Vagina (tissue), 2 donors: Measurements from ENCODE around the gene MCTP2. TPM values are rescaled to one million over a fixed set of nuclear protein-coding genes. Genes with fewer than 3 reads are reported as not detected.

Experiments
- DNase-seq, 2 donors: peaks; one replicate each; pipeline ENCODE4 v3.0.0-alpha.2; 2017; ENCODE audit errors: extremely low spot score in 2 of 2
- H3K27ac ChIP-seq: fragments of 200-600 bp; sonication (generic); one replicate; pipeline ENCODE4 v1.5.1; 2019
- H3K27me3 ChIP-seq: fragments of 200-600 bp; sonication (generic); one replicate; pipeline ENCODE4 v1.5.1; 2019
- H3K36me3 ChIP-seq, 2 donors: fragments of 200-600 bp; sonication (generic); one replicate each; pipeline ENCODE4 v1.5.1; 2017 to 2019
- H3K4me1 ChIP-seq: fragments of 200-600 bp; sonication (generic); one replicate; pipeline ENCODE4 v1.5.1; 2019
- H3K4me3 ChIP-seq, 2 donors: fragments of 200-600 bp; sonication (generic); 1 replicate in 1 of 2; 2 replicates in 1 of 2; pipeline ENCODE4 v1.5.1; 2016 to 2019
- H3K9me3 ChIP-seq: fragments of 200-600 bp; sonication (generic); one replicate; pipeline ENCODE4 v1.5.1; 2019
- POLR2A ChIP-seq, 2 donors: fragments of 450-650 bp; IDR thresholded peaks; one replicate each; pipeline ENCODE4 v1.6.1; 2017; ENCODE audit warnings: antibody characterized with exemption in 2 of 2, mild to moderate bottlenecking in 2 of 2, moderate library complexity in 2 of 2
- POLR2AphosphoS5 ChIP-seq, 2 donors: sonication (generic); formaldehyde crosslinking; IDR thresholded peaks; one replicate each; pipeline ENCODE4 v1.9.0; 2017; ENCODE audit warnings: antibody characterized with exemption in 2 of 2, mild to moderate bottlenecking in 2 of 2, low read depth in 1 of 2; ENCODE audit not compliant: insufficient read depth in 1 of 2
- intact Hi-C: fragments of 100-400 bp; cut with DNase I; formaldehyde crosslinking; loops from one replicate; pipeline ENCODE4 v1.15.1; 2023
- total RNA-seq: library from RNA; depleted of rRNA; stranded (reverse); fragments of >200 nt; gene quantifications from one replicate; pipeline ENCODE4 v1.2.3, GENCODE V29; 2016
- TF ChIP-seq, protein P1 (sequence below), 3 experiments: fragments of 450-650 bp in 2 of 3; fragments of 200-600 bp in 1 of 3; sonication (generic) in 1 of 3; IDR thresholded peaks; one replicate each; pipeline ENCODE4 v1.5.1; 2017 to 2019; ENCODE audit warnings: antibody characterized with exemption in 3 of 3, mild to moderate bottlenecking in 2 of 3, moderate library complexity in 2 of 3

The MCTP2 gene
- total RNA-seq, 1 donor from 2014 or later: 21.1 TPM

DNA sequence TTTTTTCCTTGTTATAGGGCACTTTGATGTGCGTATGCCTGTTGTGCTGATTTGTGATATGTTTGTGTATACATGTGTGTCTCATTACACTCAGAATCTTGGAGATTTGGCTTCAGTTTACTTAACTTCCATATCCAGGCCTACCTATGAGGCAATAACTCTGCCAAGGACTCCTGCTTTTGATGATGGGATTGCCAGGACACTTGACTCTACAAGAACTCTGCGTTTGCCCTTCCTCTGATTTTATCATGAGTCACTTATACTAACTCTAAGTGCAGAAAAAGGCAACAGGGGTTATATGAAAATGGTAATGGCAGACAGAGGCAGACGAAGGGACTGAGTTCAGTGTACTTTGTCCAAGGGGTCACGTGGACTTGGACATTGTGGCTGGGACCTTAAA lies 33.6 kb downstream of the MCTP2 start:
- H3K36me3 ChIP-seq: no peaks in the 10 kb centered on the region
- H3K4me1 ChIP-seq: no peaks in the 10 kb centered on the region
- TF ChIP-seq POLR2A (IDR thresholded peaks at IDR 0.05) (no peak), POLR2AphosphoS5 (IDR thresholded peaks at IDR 0.05; ENCODE audit: insufficient read depth in 1 of 2, low read depth in 1 of 2) (no peak)
- TF ChIP-seq, protein P1, sequence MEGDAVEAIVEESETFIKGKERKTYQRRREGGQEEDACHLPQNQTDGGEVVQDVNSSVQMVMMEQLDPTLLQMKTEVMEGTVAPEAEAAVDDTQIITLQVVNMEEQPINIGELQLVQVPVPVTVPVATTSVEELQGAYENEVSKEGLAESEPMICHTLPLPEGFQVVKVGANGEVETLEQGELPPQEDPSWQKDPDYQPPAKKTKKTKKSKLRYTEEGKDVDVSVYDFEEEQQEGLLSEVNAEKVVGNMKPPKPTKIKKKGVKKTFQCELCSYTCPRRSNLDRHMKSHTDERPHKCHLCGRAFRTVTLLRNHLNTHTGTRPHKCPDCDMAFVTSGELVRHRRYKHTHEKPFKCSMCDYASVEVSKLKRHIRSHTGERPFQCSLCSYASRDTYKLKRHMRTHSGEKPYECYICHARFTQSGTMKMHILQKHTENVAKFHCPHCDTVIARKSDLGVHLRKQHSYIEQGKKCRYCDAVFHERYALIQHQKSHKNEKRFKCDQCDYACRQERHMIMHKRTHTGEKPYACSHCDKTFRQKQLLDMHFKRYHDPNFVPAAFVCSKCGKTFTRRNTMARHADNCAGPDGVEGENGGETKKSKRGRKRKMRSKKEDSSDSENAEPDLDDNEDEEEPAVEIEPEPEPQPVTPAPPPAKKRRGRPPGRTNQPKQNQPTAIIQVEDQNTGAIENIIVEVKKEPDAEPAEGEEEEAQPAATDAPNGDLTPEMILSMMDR (IDR thresholded peaks at IDR 0.05): no peak
- H3K27ac ChIP-seq: no peak overlapping the region
- DNase-seq: no peak
- H3K9me3 ChIP-seq: no peaks in the 10 kb centered on the region
- H3K27me3 ChIP-seq: no peaks in the 10 kb centered on the region
- H3K4me3 ChIP-seq: no peak overlapping the region
- intact Hi-C loops: no loop called here

DNA sequence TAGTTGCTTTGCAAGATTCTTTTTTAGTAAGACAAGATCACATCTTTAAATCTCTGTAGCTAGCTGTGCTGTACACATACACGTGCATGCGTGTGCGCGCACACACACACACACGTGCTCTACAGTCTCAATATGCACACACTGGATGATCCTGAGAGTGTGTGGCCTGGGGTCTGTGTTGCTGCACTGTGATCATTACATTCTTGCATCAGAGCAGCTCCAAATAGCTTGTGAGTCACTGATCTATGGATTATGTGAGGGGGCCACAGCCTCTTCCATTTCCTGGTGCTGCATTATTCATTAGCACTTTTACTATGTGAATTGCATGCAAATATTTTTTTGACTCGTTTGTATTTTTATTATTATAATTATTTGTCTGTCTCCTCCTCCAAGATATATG lies 34.6 kb downstream of the MCTP2 start:
- Histone ChIP-seq H3K36me3 (no peaks in the 10 kb centered on the region), H3K27me3 (no peaks in the 10 kb centered on the region), H3K27ac (no peak overlapping the region), H3K4me3 (no peak overlapping the region), H3K9me3 (no peaks in the 10 kb centered on the region), H3K4me1 (no peaks in the 10 kb centered on the region)
- intact Hi-C loops: no loop called here
- DNase-seq: no peak
- TF ChIP-seq POLR2A (IDR thresholded peaks at IDR 0.05) (no peak), POLR2AphosphoS5 (IDR thresholded peaks at IDR 0.05; ENCODE audit: insufficient read depth in 1 of 2, low read depth in 1 of 2) (no peak)
- TF ChIP-seq, protein P1 (IDR thresholded peaks at IDR 0.05): no peak

DNA sequence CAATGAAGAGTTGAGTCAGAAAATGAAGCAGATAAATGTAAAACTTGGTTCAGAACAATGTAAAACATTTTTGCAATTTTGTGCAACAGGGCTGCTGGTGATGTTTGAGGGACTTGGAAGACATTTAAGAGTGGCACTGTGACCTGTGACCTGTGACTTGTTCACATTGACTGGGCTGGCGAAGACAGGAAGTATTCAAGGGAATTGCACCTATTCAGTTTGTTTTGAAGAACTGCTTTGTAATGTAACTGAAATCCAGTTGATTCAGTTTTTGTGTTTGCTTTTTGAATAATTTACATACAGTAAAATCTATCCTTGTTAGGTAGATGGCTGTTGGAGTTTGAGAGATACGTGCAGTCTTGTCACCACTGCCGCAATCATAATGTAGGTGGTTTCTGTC lies 35.4 kb downstream of the MCTP2 start:
- Histone ChIP-seq H3K4me3 (no peak overlapping the region), H3K27me3 (no peaks in the 10 kb centered on the region), H3K27ac (no peak overlapping the region), H3K36me3 (no peaks in the 10 kb centered on the region), H3K9me3 (no peaks in the 10 kb centered on the region), H3K4me1 (no peaks in the 10 kb centered on the region)
- DNase-seq: no peak
- intact Hi-C loops: no loop called here
- TF ChIP-seq, protein P1 (IDR thresholded peaks at IDR 0.05): no peak
- TF ChIP-seq POLR2AphosphoS5 (IDR thresholded peaks at IDR 0.05; ENCODE audit: insufficient read depth in 1 of 2, low read depth in 1 of 2) (no peak), POLR2A (IDR thresholded peaks at IDR 0.05) (no peak)

DNA sequence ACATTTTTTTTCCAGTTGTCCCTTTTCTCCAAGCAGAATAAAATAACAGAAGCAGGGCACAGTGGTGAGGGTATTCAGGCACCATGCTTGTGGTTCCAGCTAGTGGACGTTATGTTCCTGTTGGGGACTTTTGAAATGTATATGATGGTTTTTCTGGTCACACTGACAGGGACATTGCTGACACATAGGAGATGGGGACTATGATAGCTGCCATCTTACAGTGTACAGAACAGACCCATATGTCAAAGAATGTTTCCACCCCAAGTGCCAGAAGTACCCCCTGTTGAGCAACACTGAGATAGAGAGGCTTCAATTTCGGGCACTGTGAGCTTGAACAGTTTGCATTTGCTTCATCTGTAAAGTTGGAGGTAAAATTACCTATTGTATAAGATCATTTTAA lies 38.6 kb downstream of the MCTP2 start:
- no peaks in the 10 kb centered on the region for H3K4me1 ChIP-seq
- no peaks in the 10 kb centered on the region for H3K9me3 ChIP-seq
- intact Hi-C loops: no loop called here
- no peaks in the 10 kb centered on the region for H3K36me3 ChIP-seq
- no peaks in the 10 kb centered on the region for H3K27me3 ChIP-seq
- no peak for DNase-seq
- TF ChIP-seq, protein P1 (IDR thresholded peaks at IDR 0.05): no peak
- TF ChIP-seq POLR2A (IDR thresholded peaks at IDR 0.05): no peak
- TF ChIP-seq POLR2AphosphoS5 (IDR thresholded peaks at IDR 0.05; ENCODE audit: insufficient read depth in 1 of 2, low read depth in 1 of 2): no peak
- H3K27ac ChIP-seq: no peak overlapping the region
- no peak overlapping the region for H3K4me3 ChIP-seq

DNA sequence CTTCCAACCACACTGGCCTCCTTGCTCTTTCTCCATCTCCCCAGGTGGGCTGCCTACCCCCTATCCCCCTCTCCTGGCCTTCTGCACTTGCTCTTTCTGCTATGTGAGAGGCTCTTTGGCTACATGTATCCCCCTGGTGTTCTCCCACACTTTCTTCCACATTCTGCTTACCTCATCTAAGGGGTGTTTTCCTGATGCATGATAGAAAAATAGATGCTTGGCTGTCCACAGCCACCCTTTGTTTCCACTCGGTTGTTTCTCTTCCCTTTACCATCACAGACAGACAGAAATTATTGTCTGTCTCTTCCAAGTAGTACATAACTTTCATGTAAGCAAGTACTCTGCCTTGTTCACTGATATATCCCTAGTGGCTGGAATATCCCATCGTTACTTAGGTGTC lies 39.2 kb downstream of the MCTP2 start:
- no peaks in the 10 kb centered on the region for H3K9me3 ChIP-seq
- no peaks in the 10 kb centered on the region for H3K36me3 ChIP-seq
- no peak for DNase-seq
- no peaks in the 10 kb centered on the region for H3K4me1 ChIP-seq
- TF ChIP-seq, protein P1 (IDR thresholded peaks at IDR 0.05): no peak
- TF ChIP-seq POLR2AphosphoS5 (IDR thresholded peaks at IDR 0.05; ENCODE audit: insufficient read depth in 1 of 2, low read depth in 1 of 2) (no peak), POLR2A (IDR thresholded peaks at IDR 0.05) (no peak)
- no peak overlapping the region for H3K4me3 ChIP-seq
- no peaks in the 10 kb centered on the region for H3K27me3 ChIP-seq
- H3K27ac ChIP-seq: no peak overlapping the region
- intact Hi-C loops: no loop called here
